Neutrophil (primary cell): ENCODE results near the gene ANO10.
A peak's percentile ranks its signal among the peaks of the same experiment; 100 is the strongest.

Experiments used
- H3K27ac ChIP-seq: fragments of 200-600 bp; sonication (generic); 2 replicates; pipeline ENCODE4 v1.5.1; 2016; ENCODE audit warnings: mild to moderate bottlenecking, moderate library complexity
- H3K27me3 ChIP-seq: fragments of 200-600 bp; sonication (generic); 2 replicates; pipeline ENCODE4 v1.6.0; 2016; ENCODE audit warnings: mild to moderate bottlenecking
- H3K36me3 ChIP-seq: fragments of 200-600 bp; sonication (generic); 2 replicates; pipeline ENCODE4 v1.5.1; 2017
- H3K4me1 ChIP-seq, 2 experiments: fragments of 200-600 bp in 1 of 2; sonication (generic) in 1 of 2; 1 replicate in 1 of 2; 2 replicates in 1 of 2; pipeline versions ENCODE4 v1.5.1 to v1.6.1; 2013 to 2016; ENCODE audit warnings: low read depth in 1 of 2, low read length in 1 of 2, mild to moderate bottlenecking in 1 of 2, moderate library complexity in 1 of 2; ENCODE audit not compliant: control insufficient read depth in 1 of 2, insufficient read depth in 1 of 2
- H3K4me3 ChIP-seq, 2 experiments: fragments of 200-600 bp in 1 of 2; sonication (generic) in 1 of 2; 1 replicate in 1 of 2; 2 replicates in 1 of 2; pipeline ENCODE4 v1.5.1; 2013 to 2016; ENCODE audit warnings: low read depth in 1 of 2, low read length in 1 of 2, mild to moderate bottlenecking in 1 of 2, moderate library complexity in 1 of 2
- H3K9me3 ChIP-seq: fragments of 200-600 bp; sonication (generic); 2 replicates; pipeline ENCODE4 v1.5.1; 2016
- TF ChIP-seq, protein P1 (sequence below): fragments of 200-600 bp; sonication (generic); IDR thresholded peaks from 2 replicates; pipeline ENCODE4 v1.5.1; 2016; ENCODE audit warnings: antibody characterized with exemption

The ANO10 gene

DNA sequence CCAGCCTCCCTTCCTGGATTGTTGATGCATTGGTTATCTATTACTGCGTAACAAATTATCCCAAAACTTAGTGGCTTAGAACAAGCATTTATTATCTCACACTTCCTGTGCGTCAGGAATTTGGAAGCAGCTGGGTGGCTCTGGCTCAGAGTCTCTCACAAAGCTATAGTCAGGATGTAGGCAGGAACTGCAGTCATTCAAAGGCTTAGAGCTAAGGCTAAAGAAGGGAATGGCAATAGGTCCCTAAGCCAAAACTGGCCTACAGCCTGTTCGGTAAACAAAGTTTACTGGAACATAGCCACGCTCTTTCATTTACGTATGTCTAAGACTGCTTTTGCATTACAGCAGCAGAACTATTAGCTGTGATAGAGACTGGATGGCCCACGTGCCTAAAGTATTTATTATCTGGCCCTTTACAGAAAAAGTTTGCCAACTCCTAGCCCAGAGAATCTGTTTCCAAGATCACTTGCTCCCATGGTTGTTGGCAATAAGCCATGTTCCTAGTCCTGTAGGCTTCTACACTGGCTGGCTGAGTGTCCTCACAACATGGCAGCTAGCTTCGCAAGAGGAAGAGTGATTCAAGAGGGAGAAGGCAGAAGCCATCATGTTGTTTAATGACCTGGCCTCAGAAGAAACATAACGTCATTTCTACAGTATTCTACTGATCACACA, 203.1 kb downstream of the ANO10 start:
- no peak overlapping the region for H3K27ac ChIP-seq
- peaks cover 4 to 9% of the 10 kb centered on the region in 2 experiments for H3K4me1 ChIP-seq

GRCh38 chr3:43417133-43417532, 204.7 kb downstream of the ANO10 start:
- Histone ChIP-seq H3K27ac (no peak overlapping the region), H3K4me3 (no peak overlapping the region), H3K27me3 (no peaks in the 10 kb centered on the region), H3K36me3 (peaks cover 9% of the 10 kb centered on the region), H3K9me3 (no peaks in the 10 kb centered on the region), H3K4me1 (peaks cover 4 to 9% of the 10 kb centered on the region in 2 experiments)
- TF ChIP-seq, protein P1, sequence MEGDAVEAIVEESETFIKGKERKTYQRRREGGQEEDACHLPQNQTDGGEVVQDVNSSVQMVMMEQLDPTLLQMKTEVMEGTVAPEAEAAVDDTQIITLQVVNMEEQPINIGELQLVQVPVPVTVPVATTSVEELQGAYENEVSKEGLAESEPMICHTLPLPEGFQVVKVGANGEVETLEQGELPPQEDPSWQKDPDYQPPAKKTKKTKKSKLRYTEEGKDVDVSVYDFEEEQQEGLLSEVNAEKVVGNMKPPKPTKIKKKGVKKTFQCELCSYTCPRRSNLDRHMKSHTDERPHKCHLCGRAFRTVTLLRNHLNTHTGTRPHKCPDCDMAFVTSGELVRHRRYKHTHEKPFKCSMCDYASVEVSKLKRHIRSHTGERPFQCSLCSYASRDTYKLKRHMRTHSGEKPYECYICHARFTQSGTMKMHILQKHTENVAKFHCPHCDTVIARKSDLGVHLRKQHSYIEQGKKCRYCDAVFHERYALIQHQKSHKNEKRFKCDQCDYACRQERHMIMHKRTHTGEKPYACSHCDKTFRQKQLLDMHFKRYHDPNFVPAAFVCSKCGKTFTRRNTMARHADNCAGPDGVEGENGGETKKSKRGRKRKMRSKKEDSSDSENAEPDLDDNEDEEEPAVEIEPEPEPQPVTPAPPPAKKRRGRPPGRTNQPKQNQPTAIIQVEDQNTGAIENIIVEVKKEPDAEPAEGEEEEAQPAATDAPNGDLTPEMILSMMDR, result no peak

More for the DNA sequence above, 203.1 kb downstream of the ANO10 start:
- TF ChIP-seq, protein P1, result no peak
- Histone ChIP-seq H3K27me3 (no peaks in the 10 kb centered on the region), H3K9me3 (no peaks in the 10 kb centered on the region), H3K4me3 (no peak overlapping the region), H3K36me3 (peaks cover 5% of the 10 kb centered on the region)

GRCh38 chr3:43415088-43415487, 206.7 kb downstream of the ANO10 start:
- Histone ChIP-seq H3K4me1 (no peaks in the 10 kb centered on the region), H3K27me3 (no peaks in the 10 kb centered on the region), H3K27ac (no peak overlapping the region), H3K9me3 (no peaks in the 10 kb centered on the region), H3K36me3 (peaks cover 20% of the 10 kb centered on the region), H3K4me3 (no peak overlapping the region)
- TF ChIP-seq, protein P1, result no peak

GRCh38 chr3:43413676-43414368, 208.0 kb downstream of the ANO10 start:
- Histone ChIP-seq H3K36me3 (peaks cover 19% of the 10 kb centered on the region), H3K27ac (peak overlapping the region; percentile 48)

DNA sequence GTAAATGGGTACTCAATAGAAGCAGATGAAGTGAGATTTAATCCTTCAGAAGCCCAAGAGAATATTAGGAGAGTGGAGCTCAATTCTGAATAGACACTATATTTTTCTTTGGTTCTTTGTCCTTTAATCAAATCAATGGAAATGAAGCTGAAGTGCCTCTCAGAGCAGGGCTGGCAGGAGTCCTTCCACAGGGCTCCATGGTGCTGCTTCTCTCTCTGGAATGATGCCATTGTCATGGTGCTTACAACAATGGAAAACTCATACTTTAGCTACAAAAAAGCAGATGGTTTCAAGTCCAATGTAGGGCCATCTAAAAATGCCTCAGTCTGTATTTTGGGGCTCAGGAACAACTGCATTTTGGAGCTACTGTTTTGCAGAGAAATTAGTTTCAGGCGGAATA, 210.4 kb downstream of the ANO10 start:
- H3K9me3 ChIP-seq, result no peaks in the 10 kb centered on the region
- no peaks in the 10 kb centered on the region for H3K27me3 ChIP-seq
- H3K4me1 ChIP-seq, result no peaks in the 10 kb centered on the region
- H3K27ac ChIP-seq, result no peak overlapping the region
- peaks cover 25% of the 10 kb centered on the region for H3K36me3 ChIP-seq
- TF ChIP-seq, protein P1, result no peak
- no peak overlapping the region for H3K4me3 ChIP-seq

More at GRCh38 chr3:43413676-43414368, 208.0 kb downstream of the ANO10 start:
- TF ChIP-seq, protein P1, result no peak
- Histone ChIP-seq H3K4me1 (no peaks in the 10 kb centered on the region), H3K9me3 (no peaks in the 10 kb centered on the region), H3K27me3 (no peaks in the 10 kb centered on the region), H3K4me3 (no peak overlapping the region)
